ENCODE measurements around the gene FCMR.

FCMR gene

DNA sequence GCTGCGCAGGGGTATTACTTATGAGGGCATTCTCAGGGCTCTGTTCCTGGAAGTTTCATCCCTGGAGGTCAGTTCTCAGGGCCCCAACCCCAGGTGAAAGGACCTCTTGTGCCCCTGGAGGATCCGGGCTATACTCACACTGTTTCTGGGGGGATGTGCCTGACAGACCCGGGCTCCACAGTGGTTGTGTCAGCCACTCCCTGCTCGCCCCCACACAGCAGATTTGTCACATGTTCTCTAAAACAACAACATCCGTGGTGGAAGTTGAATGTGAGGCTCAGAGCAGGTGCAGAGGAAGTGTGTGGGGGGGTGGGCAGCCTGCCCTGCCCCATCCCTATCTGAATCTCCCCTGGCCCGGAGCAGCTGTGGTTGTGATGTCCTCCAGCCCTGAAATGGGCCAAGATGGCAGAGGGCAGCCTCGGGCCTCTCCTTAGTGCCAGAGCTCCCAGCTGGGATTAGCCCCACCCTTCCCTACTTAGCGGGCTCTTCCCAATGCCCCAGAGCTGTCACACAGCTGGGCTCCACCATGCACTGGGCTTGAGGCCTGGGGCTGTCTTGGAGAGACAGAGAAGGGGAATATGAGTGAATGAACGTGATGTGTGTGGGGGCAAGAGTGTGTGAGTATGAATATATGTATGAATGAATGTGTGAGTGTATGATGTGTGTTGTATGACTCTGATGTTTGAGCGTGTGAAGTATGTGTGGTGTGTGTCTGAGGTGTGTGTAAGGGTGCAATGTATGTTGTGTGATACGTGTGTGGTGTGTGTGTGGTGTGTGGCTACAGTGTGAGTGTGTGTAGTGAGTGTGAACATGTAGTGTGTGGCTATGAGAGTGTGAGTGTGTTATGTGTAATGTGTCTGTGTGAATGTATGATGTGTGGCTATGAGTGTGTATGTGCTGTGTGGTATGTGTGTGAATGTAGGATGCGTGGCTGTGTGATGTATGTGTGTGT, 1.5 kb upstream of the FCMR start:
- no peak for TF ChIP-seq GATA2 (IDR thresholded peaks at IDR 0.05; ENCODE audit: low read depth, low read length)
- no peak for TF ChIP-seq GATA3 (IDR thresholded peaks at IDR 0.05; ENCODE audit: low read depth, low read length)

DNA sequence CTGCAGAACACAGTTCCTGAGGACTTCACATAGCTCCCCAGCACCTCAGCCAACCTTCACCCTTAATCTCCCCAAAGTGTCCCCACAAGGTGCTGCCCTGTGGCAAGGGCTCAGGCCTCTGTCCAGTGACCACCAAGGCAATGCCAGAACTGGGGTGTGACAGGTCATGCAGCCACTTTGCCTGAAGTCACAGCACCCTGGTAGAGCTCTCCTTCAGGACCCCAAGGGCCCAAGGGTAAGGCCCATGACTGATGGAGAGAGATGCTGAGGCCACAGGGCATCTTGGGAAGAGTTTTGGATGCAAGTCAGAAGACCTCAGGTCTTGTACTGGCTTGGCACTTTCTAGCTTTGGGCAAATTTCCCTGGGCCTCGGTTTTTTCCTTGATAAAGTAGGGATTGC, 783 bp upstream of the FCMR start:
- TF ChIP-seq GATA2 (IDR thresholded peaks at IDR 0.05; ENCODE audit: low read depth, low read length): no peak

DNA sequence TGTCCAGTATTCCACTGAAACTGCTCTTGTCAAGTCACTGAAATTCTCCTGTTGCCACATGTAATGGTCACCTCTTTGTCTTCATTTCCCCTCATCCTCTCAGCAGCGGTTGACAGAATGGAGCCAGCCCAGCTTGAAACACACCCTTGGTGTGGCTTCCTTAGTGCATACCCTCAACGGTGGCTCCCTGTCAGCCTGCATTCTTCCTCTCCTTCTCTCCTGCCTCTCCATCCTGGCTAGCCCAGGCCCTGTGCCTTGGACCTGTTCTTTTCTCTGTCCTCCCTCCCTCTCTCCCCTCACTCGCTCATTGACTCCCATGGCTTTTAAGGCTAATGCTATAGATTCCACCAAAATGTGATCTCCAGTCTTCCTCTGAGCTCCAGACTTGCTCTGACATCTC, 3.7 kb downstream of the FCMR start:
- TF ChIP-seq GATA3 (IDR thresholded peaks at IDR 0.05; ENCODE audit: low read depth, low read length): no peak
- no peak for TF ChIP-seq GATA2 (IDR thresholded peaks at IDR 0.05; ENCODE audit: low read depth, low read length)

DNA sequence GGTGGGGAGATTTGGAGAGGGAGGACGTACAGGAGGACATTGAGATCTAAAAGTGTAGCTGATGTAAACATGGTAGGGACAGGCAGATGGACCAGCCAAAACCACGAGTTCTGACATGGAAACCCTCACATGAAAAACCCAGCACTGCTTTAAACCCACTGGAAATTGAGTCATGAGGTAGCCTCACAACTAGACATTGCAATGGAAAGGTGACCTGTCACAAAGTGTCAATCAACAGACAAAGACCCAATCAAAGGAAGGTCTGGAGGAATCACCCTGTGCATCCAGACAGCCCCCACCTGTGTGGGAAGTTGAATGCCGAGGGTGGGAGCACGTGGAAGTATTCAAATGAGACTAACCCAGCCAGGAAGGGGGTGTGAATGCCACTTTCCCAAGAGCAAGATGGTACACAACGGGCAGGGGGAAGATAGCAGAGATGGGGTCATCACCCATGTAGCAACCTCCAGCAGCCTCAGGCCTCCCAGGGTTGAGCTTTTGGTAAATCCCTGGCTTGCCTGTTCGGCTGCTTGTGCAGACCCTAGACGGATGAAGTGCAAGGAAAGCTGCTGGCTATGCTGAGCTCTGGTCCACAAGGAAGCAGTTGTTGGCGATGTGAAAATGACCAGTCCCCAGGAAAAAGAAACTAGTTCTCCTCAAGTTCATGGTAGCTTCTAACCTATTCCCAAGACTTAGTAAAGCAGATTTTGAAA, 5.6 kb downstream of the FCMR start:
- TF ChIP-seq GATA3 (IDR thresholded peaks at IDR 0.05; ENCODE audit: low read depth, low read length): no peak
- TF ChIP-seq GATA2 (IDR thresholded peaks at IDR 0.05; ENCODE audit: low read depth, low read length): no peak

DNA sequence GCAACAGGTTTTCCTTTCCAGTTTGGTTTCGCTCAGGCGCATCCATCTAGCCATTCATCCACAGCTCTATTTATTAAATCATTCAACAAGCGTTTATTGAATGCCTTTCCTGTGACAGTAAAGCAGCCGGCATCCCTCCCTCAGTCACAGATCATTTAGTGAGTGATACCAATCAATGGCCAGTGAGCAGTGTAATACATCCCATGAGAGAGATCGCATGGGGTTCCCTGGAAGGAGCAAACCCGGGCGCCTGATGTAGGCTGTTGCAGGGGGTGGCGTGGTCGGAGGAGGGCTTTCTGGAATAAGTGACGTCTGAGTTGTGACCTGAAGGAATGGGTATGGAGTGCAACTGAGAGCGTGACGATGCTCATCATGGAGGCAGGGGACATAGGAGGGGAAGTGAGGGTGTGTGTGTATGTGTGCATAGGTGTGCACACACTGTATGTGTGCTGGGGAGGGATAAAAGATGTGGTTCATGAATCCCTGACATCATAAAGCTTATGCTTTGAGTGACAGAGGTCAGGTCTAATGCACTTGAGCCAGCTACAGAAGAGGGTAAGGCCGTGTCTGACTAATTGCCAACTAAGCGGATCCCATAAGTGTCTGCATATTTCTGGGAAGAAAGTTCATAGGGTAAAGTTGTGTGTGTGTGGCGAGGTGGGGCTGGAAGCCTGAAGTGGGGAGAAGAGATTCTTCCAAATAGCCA, 6.6 kb downstream of the FCMR start:
- TF ChIP-seq GATA2 (IDR thresholded peaks at IDR 0.05; ENCODE audit: low read depth, low read length) (no peak), GATA3 (IDR thresholded peaks at IDR 0.05; ENCODE audit: low read depth, low read length) (no peak)

DNA sequence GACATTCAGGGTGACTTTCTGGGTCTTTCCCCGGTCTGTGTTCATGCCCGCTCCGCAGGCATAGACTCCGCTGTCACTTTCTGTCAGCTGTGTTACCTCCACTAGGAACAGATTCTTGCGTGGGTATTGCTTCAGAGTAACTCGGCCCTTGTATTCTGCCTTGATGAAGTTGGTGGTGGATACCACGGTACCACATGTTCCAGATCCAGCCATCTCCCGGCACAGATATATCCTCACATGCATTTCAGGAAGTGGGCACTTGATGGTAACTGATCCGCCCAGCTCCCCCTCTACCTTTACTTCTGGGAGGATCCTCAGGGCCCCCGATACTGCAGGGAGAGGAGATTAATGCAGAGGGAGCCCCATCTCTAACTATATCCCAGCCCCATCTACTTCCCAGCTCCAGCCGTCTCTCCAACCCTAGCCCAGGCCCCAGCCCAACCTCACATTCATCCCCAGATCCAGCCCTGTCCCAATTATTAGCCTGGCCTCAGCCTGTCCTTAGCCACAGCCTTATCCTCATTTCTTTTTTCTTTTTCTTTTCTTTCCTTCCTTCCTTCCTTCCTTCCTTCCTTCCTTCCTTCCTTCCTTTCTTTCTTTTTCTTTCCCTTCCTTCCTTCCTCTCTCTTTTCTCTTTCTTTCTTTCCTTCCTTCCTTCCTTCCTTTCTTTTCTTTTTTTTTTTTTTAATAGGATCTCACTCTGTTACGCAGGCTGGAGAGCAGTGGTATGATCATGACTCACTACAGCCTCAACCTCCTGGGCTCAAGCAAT, 7.8 kb downstream of the FCMR start:
- TF ChIP-seq GATA3 (IDR thresholded peaks at IDR 0.05; ENCODE audit: low read depth, low read length) (no peak), GATA2 (IDR thresholded peaks at IDR 0.05; ENCODE audit: low read depth, low read length) (no peak)

DNA sequence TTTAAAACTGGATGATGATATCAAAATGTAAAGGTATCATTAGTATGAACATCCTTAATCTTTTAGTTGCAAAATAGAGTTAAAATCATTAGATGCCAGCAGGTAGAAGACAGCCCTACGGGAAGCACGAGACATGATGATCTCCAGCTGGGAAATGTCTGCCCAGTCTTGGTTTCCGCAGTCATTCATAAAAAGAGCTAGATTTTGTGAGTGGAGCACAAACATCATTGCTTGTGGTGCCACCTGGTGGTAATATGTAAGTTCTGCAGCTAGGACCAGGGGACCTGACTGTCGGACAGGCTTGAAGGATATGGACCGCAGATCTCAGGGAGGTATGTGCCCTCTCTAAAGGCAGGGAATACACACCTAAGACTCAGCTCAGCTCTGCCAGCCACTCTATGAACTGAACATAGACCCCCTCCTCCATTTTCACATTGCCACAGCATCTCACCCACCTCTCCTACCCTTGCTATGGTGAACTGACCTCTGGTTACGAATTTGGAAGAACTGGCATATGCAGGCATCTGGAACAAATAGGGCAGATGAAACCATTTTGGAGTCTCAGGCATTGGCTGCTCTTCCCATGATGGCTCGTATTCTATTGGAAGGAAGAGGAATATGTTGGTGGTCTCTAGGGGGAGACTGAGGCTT, 9.2 kb downstream of the FCMR start:
- TF ChIP-seq GATA3 (IDR thresholded peaks at IDR 0.05; ENCODE audit: low read depth, low read length) (no peak), GATA2 (IDR thresholded peaks at IDR 0.05; ENCODE audit: low read depth, low read length) (no peak)

- TF ChIP-seq GATA2 (IDR thresholded peaks at IDR 0.05; ENCODE audit: low read depth, low read length) (no peak), GATA3 (IDR thresholded peaks at IDR 0.05; ENCODE audit: low read depth, low read length) (no peak)
These were observed 10.6 kb downstream of the FCMR start for GRCh38 chr1:206911064-206911663.

GRCh38 chr1:206909883-206910318, 11.8 kb downstream of the FCMR start:
- no peak for TF ChIP-seq GATA2 (IDR thresholded peaks at IDR 0.05; ENCODE audit: low read depth, low read length)
- no peak for TF ChIP-seq GATA3 (IDR thresholded peaks at IDR 0.05; ENCODE audit: low read depth, low read length)

DNA sequence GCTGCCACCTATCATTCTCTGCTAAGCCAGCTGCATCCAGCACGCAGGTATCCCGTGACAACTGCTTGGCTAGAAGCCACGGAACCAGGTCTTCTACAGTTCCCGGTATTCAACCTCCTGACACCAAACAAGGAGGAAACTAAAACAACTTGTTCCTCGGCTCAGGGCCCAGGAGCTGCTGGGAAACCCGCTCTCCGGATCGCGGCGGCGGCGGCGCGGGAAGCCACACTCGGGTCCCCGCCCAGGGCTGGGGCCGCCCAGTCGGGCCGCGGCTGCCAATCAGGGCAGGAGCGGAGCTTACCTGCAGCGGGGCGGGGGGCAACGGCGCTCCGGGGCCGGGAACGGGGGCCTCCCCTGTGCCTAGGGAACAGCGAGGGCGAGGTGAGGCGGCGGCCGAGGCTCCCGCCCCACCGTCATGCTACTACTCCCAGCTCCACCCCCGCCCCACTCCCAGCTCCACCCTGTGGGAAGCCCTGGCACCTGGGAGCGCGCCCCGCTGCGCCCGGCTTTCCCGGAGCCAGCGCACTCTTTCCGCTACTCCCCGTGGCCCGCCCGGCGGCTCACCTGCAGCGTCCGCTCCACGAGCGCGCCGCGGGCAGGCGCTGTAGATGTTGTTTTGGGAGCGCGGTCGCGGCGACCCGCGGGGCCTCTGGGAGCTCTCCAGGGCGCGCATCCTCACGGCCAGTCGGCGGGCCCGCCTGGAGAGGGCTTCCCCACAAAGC, 12.4 kb downstream of the FCMR start:
- TF ChIP-seq GATA2 (IDR thresholded peaks at IDR 0.05; ENCODE audit: low read depth, low read length) (no peak), GATA3 (IDR thresholded peaks at IDR 0.05; ENCODE audit: low read depth, low read length) (no peak)

- TF ChIP-seq GATA2 (IDR thresholded peaks at IDR 0.05; ENCODE audit: low read depth, low read length): no peak
- no peak for TF ChIP-seq GATA3 (IDR thresholded peaks at IDR 0.05; ENCODE audit: low read depth, low read length)
These were observed 13.7 kb downstream of the FCMR start for GRCh38 chr1:206908038-206908437.

- TF ChIP-seq GATA3 (IDR thresholded peaks at IDR 0.05; ENCODE audit: low read depth, low read length) (no peak), GATA2 (IDR thresholded peaks at IDR 0.05; ENCODE audit: low read depth, low read length) (no peak)
These were observed 14.3 kb downstream of the FCMR start for GRCh38 chr1:206907304-206907991.

All from SH-SY5Y (cell line).